ENCODE data around the gene CMTR1.

The CMTR1 gene

DNA sequence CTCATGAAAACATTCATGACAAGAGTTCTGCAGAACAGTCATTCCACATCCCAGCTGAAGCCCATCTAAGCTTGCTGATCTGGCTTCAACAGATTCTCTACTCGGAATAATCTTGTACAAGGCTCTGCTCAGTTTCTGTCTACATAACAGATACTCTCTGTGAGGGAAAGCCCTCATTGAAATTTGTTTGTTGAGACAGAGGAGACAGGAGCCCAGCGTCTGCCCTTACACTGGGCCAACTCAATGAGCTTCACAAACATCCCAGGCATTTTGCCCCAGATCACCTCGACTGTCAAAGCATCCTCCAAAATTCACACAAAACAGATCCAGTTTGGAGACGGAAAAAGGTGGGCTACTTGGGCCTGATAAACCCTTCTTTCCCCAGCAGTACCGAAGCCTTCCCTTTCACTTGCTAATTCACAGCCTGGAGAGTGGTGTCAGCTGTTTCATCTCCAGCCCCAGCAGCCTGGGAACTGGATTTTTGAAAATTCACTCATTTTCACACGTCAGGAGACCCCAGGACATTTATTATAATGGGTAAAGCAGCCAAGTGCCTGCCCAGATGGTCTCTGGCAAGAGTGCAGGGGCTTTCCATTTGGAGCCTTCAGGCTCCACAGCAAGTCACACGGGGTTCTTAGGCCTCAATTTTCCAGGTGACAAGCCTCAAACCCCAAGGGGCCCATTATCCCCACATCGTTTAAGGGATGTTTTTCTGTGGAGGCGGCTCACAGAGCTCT is 59.4 kb downstream of the CMTR1 start:
- peaks cover 0 to 5% of the 10 kb centered on the region in 2 experiments; a peak in 1 of 3 replicates for H3K36me3 ChIP-seq (ENCODE audit: control insufficient read depth in 2 of 2, insufficient read depth in 1 of 2, low read length in 2 of 2)
- no peaks in the 10 kb centered on the region for H3K9me3 ChIP-seq (ENCODE audit: control insufficient read depth, insufficient read depth, low read depth, low read length)
- H3K4me3 ChIP-seq (ENCODE audit: low read depth, low read length), result no peak overlapping the region
- ChIA-PET CTCF (interaction anchor here (0.5 to 0.9 kb wide), 5 partner anchors 9 to 1167 kb away, joined by 3 read pairs; no protein-coding TSS in a partner anchor), POLR2A (interaction anchor here (2.2 kb wide), 1 partner anchor 8 kb away, joined by 10 read pairs; no protein-coding TSS in a partner anchor)
- no peak overlapping the region for H3K27ac ChIP-seq (ENCODE audit: extremely low read depth, low read depth, low read length)
- H3K4me1 ChIP-seq (ENCODE audit: control insufficient read depth, insufficient read depth, low read length), result peaks cover 10% of the 10 kb centered on the region
- TF ChIP-seq ZNF600 (tag by site-specific recombination; IDR thresholded peaks at IDR 0.05) (peak; percentile 29; the same call in 1 of the 2 replicates), GLIS1 (tag by site-specific recombination; IDR thresholded peaks at IDR 0.05) (peak; percentile 19; the same call in 1 of the 2 replicates)
- TF ChIP-seq, protein P1, sequence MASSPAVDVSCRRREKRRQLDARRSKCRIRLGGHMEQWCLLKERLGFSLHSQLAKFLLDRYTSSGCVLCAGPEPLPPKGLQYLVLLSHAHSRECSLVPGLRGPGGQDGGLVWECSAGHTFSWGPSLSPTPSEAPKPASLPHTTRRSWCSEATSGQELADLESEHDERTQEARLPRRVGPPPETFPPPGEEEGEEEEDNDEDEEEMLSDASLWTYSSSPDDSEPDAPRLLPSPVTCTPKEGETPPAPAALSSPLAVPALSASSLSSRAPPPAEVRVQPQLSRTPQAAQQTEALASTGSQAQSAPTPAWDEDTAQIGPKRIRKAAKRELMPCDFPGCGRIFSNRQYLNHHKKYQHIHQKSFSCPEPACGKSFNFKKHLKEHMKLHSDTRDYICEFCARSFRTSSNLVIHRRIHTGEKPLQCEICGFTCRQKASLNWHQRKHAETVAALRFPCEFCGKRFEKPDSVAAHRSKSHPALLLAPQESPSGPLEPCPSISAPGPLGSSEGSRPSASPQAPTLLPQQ (tag by site-specific recombination; IDR thresholded peaks at IDR 0.05), result no peak

DNA sequence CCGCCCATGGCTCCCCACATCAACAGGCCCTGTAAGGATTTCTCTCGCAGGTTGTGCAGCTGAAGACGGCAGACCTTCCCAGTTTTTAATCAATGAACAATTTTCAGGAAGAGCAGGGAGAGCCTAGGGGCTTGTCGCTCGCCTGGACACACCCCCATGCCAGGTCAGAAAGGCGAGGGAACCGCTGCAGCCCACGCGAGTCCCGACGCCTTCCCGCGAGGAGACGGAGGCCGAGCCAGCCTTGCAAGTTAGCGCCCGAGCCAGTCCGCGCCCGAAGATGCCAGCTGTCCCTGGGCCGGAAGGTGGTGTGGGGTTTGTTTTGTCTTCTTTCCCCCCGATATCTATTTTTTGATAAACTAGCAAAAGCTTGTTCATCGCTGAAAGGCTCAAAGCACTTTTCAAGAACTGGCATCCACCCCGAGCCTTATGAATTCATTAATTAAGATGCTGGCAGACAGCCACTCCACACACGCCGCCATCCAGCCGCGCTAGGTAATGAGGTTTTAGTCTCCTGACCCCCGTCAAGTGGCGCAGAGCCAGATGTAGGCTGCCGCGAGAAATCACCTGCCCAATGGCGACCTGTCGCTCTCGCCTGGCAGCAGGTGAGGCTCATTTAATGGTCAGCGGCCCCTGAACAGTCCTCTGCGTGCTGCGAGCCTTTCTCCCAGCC is 60.1 kb downstream of the CMTR1 start:
- POLR2A ChIA-PET, result no interaction called here
- Histone ChIP-seq H3K9me3 (ENCODE audit: control insufficient read depth, insufficient read depth, low read depth, low read length) (no peaks in the 10 kb centered on the region), H3K36me3 (ENCODE audit: control insufficient read depth in 2 of 2, insufficient read depth in 1 of 2, low read length in 2 of 2) (peaks cover 0 to 5% of the 10 kb centered on the region in 2 experiments; a peak in 1 of 3 replicates), H3K4me1 (ENCODE audit: control insufficient read depth, insufficient read depth, low read length) (peaks cover 10% of the 10 kb centered on the region), H3K4me3 (ENCODE audit: low read depth, low read length) (no peak overlapping the region), H3K27ac (ENCODE audit: extremely low read depth, low read depth, low read length) (no peak overlapping the region)
- TF ChIP-seq ZNF610 (tag by site-specific recombination; IDR thresholded peaks at IDR 0.05; ENCODE audit: borderline replicate concordance) (no peak), ZNF707 (tag by site-specific recombination; IDR thresholded peaks at IDR 0.05) (no peak), ZNF391 (tag by site-specific recombination; IDR thresholded peaks at IDR 0.05; ENCODE audit: borderline replicate concordance, low read depth) (no peak), SCRT2 (tag by site-specific recombination; IDR thresholded peaks at IDR 0.05) (peak; percentile 78), ZNF16 (tag by site-specific recombination; IDR thresholded peaks at IDR 0.05; ENCODE audit: low read depth) (no peak), EGR2 (tag by site-specific recombination; IDR thresholded peaks at IDR 0.05; ENCODE audit: low read depth) (peak; percentile 9; the same call in 1 of the 2 replicates), ZNF776 (tag by site-specific recombination; IDR thresholded peaks at IDR 0.05; ENCODE audit: borderline replicate concordance) (no peak), ZNF138 (tag by site-specific recombination; IDR thresholded peaks at IDR 0.05; ENCODE audit: borderline replicate concordance) (no peak), ZNF658 (tag by site-specific recombination; IDR thresholded peaks at IDR 0.05) (no peak), ZSCAN30 (tag by site-specific recombination; IDR thresholded peaks at IDR 0.05) (no peak), YY2 (tag by site-specific recombination; IDR thresholded peaks at IDR 0.05) (no peak), ZNF423 (tag by site-specific recombination; IDR thresholded peaks at IDR 0.05) (no peak)
- CTCF ChIA-PET, result no interaction called here

- TF ChIP-seq ZNF530 (tag by site-specific recombination; IDR thresholded peaks at IDR 0.05; ENCODE audit: low read depth) (no peak), ZNF146 (tag by site-specific recombination; IDR thresholded peaks at IDR 0.05) (no peak), BCL11B (tag by site-specific recombination; IDR thresholded peaks at IDR 0.05; ENCODE audit: low read depth) (no peak), YY2 (tag by site-specific recombination; IDR thresholded peaks at IDR 0.05) (no peak)
- ChIA-PET CTCF (no interaction called here), POLR2A (no interaction called here)
- Histone ChIP-seq H3K27ac (ENCODE audit: extremely low read depth, low read depth, low read length) (no peak overlapping the region), H3K4me3 (ENCODE audit: low read depth, low read length) (no peak overlapping the region), H3K4me1 (ENCODE audit: control insufficient read depth, insufficient read depth, low read length) (peaks cover 10% of the 10 kb centered on the region), H3K9me3 (ENCODE audit: control insufficient read depth, insufficient read depth, low read depth, low read length) (no peaks in the 10 kb centered on the region), H3K36me3 (ENCODE audit: control insufficient read depth in 2 of 2, insufficient read depth in 1 of 2, low read length in 2 of 2) (no peaks in the 10 kb centered on the region)
These were observed 60.6 kb downstream of the CMTR1 start for GRCh38 chr6:37493661-37493995.
